Activated T-helper 2 cell treated with anti-CD3 and anti-CD28 coated beads, Interferon-gamma antibody, Interleukin-2, Interleukin-4, amounts not matched to agents 10 μg/mL and 5 μg/mL and 100 μg/mL, durations not matched to agents 14 hours and 24 hours and 36 hours (primary cell): ENCODE results near the gene CTSL. TPM values are rescaled to one million over a fixed set of nuclear protein-coding genes. Genes with fewer than 3 reads are reported as not detected.
"Not testable (repeated sequence)": the region's sequence is repeated elsewhere in the genome, so short reads cannot be mapped to it uniquely, and the experiment has no call there.

Source experiments
- DNase-seq: peaks from one replicate; pipeline ENCODE4 v3.0.0; 2021; ENCODE audit warnings: low spot score
- H3K27ac Mint-ChIP-seq: one replicate; pipeline ENCODE4 v1.8.0; 2021; ENCODE audit warnings: mixed read lengths
- H3K27me3 Mint-ChIP-seq: one replicate; pipeline ENCODE4 v1.8.0; 2021; ENCODE audit warnings: low read depth, mixed read lengths
- H3K36me3 Mint-ChIP-seq: one replicate; pipeline ENCODE4 v1.8.0; 2021; ENCODE audit warnings: low read depth, mixed read lengths
- H3K4me1 Mint-ChIP-seq: one replicate; pipeline ENCODE4 v1.8.0; 2021; ENCODE audit warnings: low read depth, mixed read lengths
- H3K4me3 Mint-ChIP-seq: one replicate; pipeline ENCODE4 v1.8.0; 2021; ENCODE audit warnings: low read depth, mild to moderate bottlenecking, moderate library complexity, mixed read lengths
- H3K9me3 Mint-ChIP-seq: one replicate; pipeline ENCODE4 v1.8.0; 2021; ENCODE audit warnings: mixed read lengths
- intact Hi-C: fragments of 100-400 bp; cut with micrococcal nuclease; formaldehyde crosslinking; loops from one replicate; pipeline ENCODE4 v1.15.1; 2023
- total RNA-seq: library from RNA; stranded (reverse); gene quantifications from 2 replicates; pipeline ENCODE4 v1.2.3, GENCODE V29; 2022

CTSL gene
- total RNA-seq, 1 donor from 2014 or later: 14.1 TPM

GRCh38 chr9:87758330-87758729, 32.4 kb downstream of the CTSL start:
- H3K27ac Mint-ChIP-seq, H3K27me3 Mint-ChIP-seq, DNase-seq, H3K9me3 Mint-ChIP-seq, intact Hi-C loops, H3K4me1 Mint-ChIP-seq, H3K36me3 Mint-ChIP-seq, H3K4me3 Mint-ChIP-seq: not testable (repeated sequence)

GRCh38 chr9:87759980-87760379, 34.1 kb downstream of the CTSL start:
- H3K4me3 Mint-ChIP-seq, DNase-seq, H3K9me3 Mint-ChIP-seq, H3K4me1 Mint-ChIP-seq, intact Hi-C loops, H3K36me3 Mint-ChIP-seq: not testable (repeated sequence)
- Mint-ChIP-seq H3K27me3 (peaks cover 13% of the 10 kb centered on the region), H3K27ac (peak overlapping the region; percentile 29)

GRCh38 chr9:87760529-87760928, 34.6 kb downstream of the CTSL start:
- Mint-ChIP-seq H3K27me3 (peaks cover 13% of the 10 kb centered on the region), H3K4me1 (no peaks in the 10 kb centered on the region), H3K4me3 (no peak overlapping the region), H3K27ac (no peak overlapping the region), H3K9me3 (no peaks in the 10 kb centered on the region), H3K36me3 (no peaks in the 10 kb centered on the region)
- DNase-seq: no peak
- intact Hi-C loops: no loop called here

GRCh38 chr9:87763286-87763685, 37.4 kb downstream of the CTSL start:
- Mint-ChIP-seq H3K4me3 (no peak overlapping the region), H3K27ac (no peak overlapping the region), H3K9me3 (no peaks in the 10 kb centered on the region), H3K36me3 (no peaks in the 10 kb centered on the region), H3K27me3 (peaks cover 13% of the 10 kb centered on the region), H3K4me1 (peaks cover 8% of the 10 kb centered on the region)
- DNase-seq: no peak
- intact Hi-C loops: no loop called here

- DNase-seq: no peak
- Mint-ChIP-seq H3K27ac (no peak overlapping the region), H3K36me3 (no peaks in the 10 kb centered on the region), H3K4me3 (no peak overlapping the region), H3K27me3 (peaks cover 18% of the 10 kb centered on the region), H3K9me3 (no peaks in the 10 kb centered on the region), H3K4me1 (peaks cover 8% of the 10 kb centered on the region)
- intact Hi-C loops: loop anchor here (5.0 kb wide), 1 partner anchor 53 kb away; no protein-coding TSS in a partner anchor
These were observed 39.6 kb downstream of the CTSL start for GRCh38 chr9:87765521-87765920.

GRCh38 chr9:87766697-87767096, 40.8 kb downstream of the CTSL start:
- H3K27me3 Mint-ChIP-seq: peaks cover 12% of the 10 kb centered on the region
- no peaks in the 10 kb centered on the region for H3K36me3 Mint-ChIP-seq
- H3K4me1 Mint-ChIP-seq: peaks cover 8% of the 10 kb centered on the region
- DNase-seq: no peak
- no peaks in the 10 kb centered on the region for H3K9me3 Mint-ChIP-seq
- intact Hi-C loops: loop anchor here (1.0 to 5.0 kb wide), 2 partner anchors 46 to 54 kb away; no protein-coding TSS in a partner anchor
- H3K4me3 Mint-ChIP-seq: no peak overlapping the region
- peak overlapping the region; percentile 28 for H3K27ac Mint-ChIP-seq

- H3K4me3 Mint-ChIP-seq: no peak overlapping the region
- no peaks in the 10 kb centered on the region for H3K36me3 Mint-ChIP-seq
- intact Hi-C loops: no loop called here
- peaks cover 8% of the 10 kb centered on the region for H3K4me1 Mint-ChIP-seq
- H3K9me3 Mint-ChIP-seq: no peaks in the 10 kb centered on the region
- no peak overlapping the region for H3K27ac Mint-ChIP-seq
- DNase-seq: no peak
- H3K27me3 Mint-ChIP-seq: peaks cover 5% of the 10 kb centered on the region
These were observed 44.8 kb downstream of the CTSL start for GRCh38 chr9:87770616-87771315.

GRCh38 chr9:87771316-87772006, 45.5 kb downstream of the CTSL start:
- no peak for DNase-seq
- intact Hi-C loops: no loop called here
- H3K27ac Mint-ChIP-seq: no peak overlapping the region
- no peaks in the 10 kb centered on the region for H3K9me3 Mint-ChIP-seq
- peaks cover 8% of the 10 kb centered on the region for H3K4me1 Mint-ChIP-seq
- peaks cover 5% of the 10 kb centered on the region for H3K27me3 Mint-ChIP-seq
- H3K36me3 Mint-ChIP-seq: no peaks in the 10 kb centered on the region
- no peak overlapping the region for H3K4me3 Mint-ChIP-seq

- no peaks in the 10 kb centered on the region for H3K36me3 Mint-ChIP-seq
- no peaks in the 10 kb centered on the region for H3K27me3 Mint-ChIP-seq
- no peaks in the 10 kb centered on the region for H3K4me1 Mint-ChIP-seq
- H3K27ac Mint-ChIP-seq: no peak overlapping the region
- H3K4me3 Mint-ChIP-seq: no peak overlapping the region
- no peaks in the 10 kb centered on the region for H3K9me3 Mint-ChIP-seq
- no peak for DNase-seq
- intact Hi-C loops: no loop called here
These were observed 50.8 kb downstream of the CTSL start for GRCh38 chr9:87776481-87777379.

- no peaks in the 10 kb centered on the region for H3K4me1 Mint-ChIP-seq
- no peaks in the 10 kb centered on the region for H3K36me3 Mint-ChIP-seq
- H3K4me3 Mint-ChIP-seq: no peak overlapping the region
- intact Hi-C loops: no loop called here
- H3K27ac Mint-ChIP-seq: no peak overlapping the region
- H3K27me3 Mint-ChIP-seq: no peaks in the 10 kb centered on the region
- DNase-seq: no peak
- H3K9me3 Mint-ChIP-seq: no peaks in the 10 kb centered on the region
These were observed 53.1 kb downstream of the CTSL start for GRCh38 chr9:87778996-87779395.
